IgD-negative memory B cell (primary cell): Measurements from ENCODE around the gene NECTIN3. TPM values are rescaled to one million over a fixed set of nuclear protein-coding genes. Genes with fewer than 3 reads are reported as not detected.
A peak's percentile ranks its signal among the peaks of the same experiment; 100 is the strongest.

ENCODE experiments used
- H3K27ac Mint-ChIP-seq, 3 donors: one replicate each; pipeline ENCODE4 v1.8.0; 2020 to 2022; ENCODE audit warnings: mild to moderate bottlenecking in 3 of 3, mixed read lengths in 3 of 3, moderate library complexity in 1 of 3
- H3K27me3 Mint-ChIP-seq: one replicate; pipeline ENCODE4 v1.8.0; 2021; ENCODE audit warnings: mixed read lengths
- H3K36me3 Mint-ChIP-seq: one replicate; pipeline ENCODE4 v1.8.0; 2020; ENCODE audit warnings: mild to moderate bottlenecking, mixed read lengths
- H3K4me1 Mint-ChIP-seq, 3 donors: one replicate each; pipeline ENCODE4 v1.8.0; 2020 to 2022; ENCODE audit warnings: mixed read lengths in 3 of 3, mild to moderate bottlenecking in 1 of 3
- H3K4me3 Mint-ChIP-seq, 4 donors: one replicate each; pipeline ENCODE4 v1.8.0; 2020 to 2022; ENCODE audit warnings: mild to moderate bottlenecking in 4 of 4, mixed read lengths in 4 of 4, moderate library complexity in 3 of 4
- H3K9me3 Mint-ChIP-seq, 3 donors: one replicate each; pipeline ENCODE4 v1.8.0; 2020 to 2021; ENCODE audit warnings: mixed read lengths in 3 of 3, mild to moderate bottlenecking in 1 of 3
- polyA plus RNA-seq: library from polyadenylated mRNA; unstranded; fragments of 300-500 nt; fragmentation: Illumina TruSeq; gene quantifications from one replicate; pipeline ENCODE4 v1.2.3, GENCODE V29; 2021

Gene NECTIN3
- polyA plus RNA-seq, 1 donor from 2014 or later: 0.48 TPM

DNA sequence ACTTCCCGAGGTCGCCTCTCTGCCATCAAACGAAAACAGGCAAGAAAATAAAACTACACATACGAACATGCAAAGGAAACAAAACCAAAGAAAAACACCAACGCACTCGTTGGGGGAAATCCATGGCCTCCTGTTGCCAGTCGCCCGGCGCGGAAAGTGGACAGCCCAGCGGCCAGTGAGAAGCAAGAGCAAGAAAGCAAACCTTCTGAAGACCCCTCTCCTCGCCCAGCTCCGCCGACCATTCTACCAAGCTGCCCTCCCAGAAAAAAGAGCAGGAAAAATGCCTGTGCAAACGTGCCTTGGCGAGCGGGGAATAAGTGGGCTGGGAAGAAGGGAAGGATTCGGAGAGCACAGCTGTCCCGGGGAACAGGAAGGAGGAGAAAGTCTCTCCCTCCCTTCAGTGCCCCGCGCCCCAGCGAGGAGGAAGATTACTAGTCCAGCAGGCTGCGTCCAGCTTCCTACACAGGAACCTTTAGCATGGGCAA lies 802 bp upstream of the NECTIN3 start:
- H3K27ac Mint-ChIP-seq: peak overlapping the region in 2 of 3 donors; percentile 40 to 87
- no peaks in the 10 kb centered on the region for H3K36me3 Mint-ChIP-seq
- H3K27me3 Mint-ChIP-seq: peaks cover 41% of the 10 kb centered on the region
- peaks cover 13 to 25% (median 24%) of the 10 kb centered on the region in 3 donors for H3K4me1 Mint-ChIP-seq
- H3K4me3 Mint-ChIP-seq: peak overlapping the region; percentile 83 to 91 (median 90)
- no peaks in the 10 kb centered on the region for H3K9me3 Mint-ChIP-seq

- Mint-ChIP-seq H3K9me3 (no peaks in the 10 kb centered on the region), H3K4me1 (peaks cover 13 to 25% (median 24%) of the 10 kb centered on the region in 3 donors), H3K27me3 (peaks cover 43% of the 10 kb centered on the region), H3K4me3 (peak overlapping the region; percentile 81 to 91 (median 90)), H3K27ac (peak overlapping the region in 1 of 3 donors; percentile 53), H3K36me3 (no peaks in the 10 kb centered on the region)
Measured at GRCh38 chr3:111072031-111072921, 660 bp downstream of the NECTIN3 start.

GRCh38 chr3:111073218-111073617 lies 1.6 kb downstream of the NECTIN3 start:
- no peaks in the 10 kb centered on the region for H3K36me3 Mint-ChIP-seq
- H3K4me3 Mint-ChIP-seq: peak overlapping the region in 3 of 4 donors; percentile 81 to 90 (median 90)
- H3K27ac Mint-ChIP-seq: no peak overlapping the region
- peaks cover 43% of the 10 kb centered on the region for H3K27me3 Mint-ChIP-seq
- H3K9me3 Mint-ChIP-seq: no peaks in the 10 kb centered on the region
- H3K4me1 Mint-ChIP-seq: peaks cover 13 to 25% (median 24%) of the 10 kb centered on the region in 3 donors

- no peak overlapping the region for H3K27ac Mint-ChIP-seq
- peaks cover 31% of the 10 kb centered on the region for H3K27me3 Mint-ChIP-seq
- H3K9me3 Mint-ChIP-seq: no peaks in the 10 kb centered on the region
- peaks cover 8 to 14% (median 12%) of the 10 kb centered on the region in 3 donors for H3K4me1 Mint-ChIP-seq
- no peaks in the 10 kb centered on the region for H3K36me3 Mint-ChIP-seq
- no peak overlapping the region for H3K4me3 Mint-ChIP-seq
Measured at GRCh38 chr3:111076732-111077131, 5.1 kb downstream of the NECTIN3 start.

DNA sequence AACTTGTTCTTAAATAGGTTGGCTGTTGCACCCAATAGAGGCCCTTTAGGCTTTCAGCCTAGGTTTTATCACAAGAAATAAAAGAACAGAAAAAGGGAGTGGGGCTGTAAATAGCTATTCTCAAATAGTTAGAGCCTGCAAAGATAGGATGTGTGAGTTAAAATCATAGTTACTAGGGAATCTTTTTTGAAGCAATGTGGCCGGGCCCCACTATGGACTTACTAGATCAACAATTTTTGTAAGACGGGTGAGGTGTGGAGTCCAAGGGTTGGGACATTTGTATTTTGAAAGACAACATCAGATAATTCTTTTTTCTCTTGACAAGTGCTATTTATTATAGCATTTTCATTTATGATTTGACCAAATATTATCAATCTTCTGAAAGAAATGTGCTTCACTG lies 5.8 kb downstream of the NECTIN3 start:
- H3K4me1 Mint-ChIP-seq: peaks cover 7 to 13% (median 12%) of the 10 kb centered on the region in 3 donors
- H3K27ac Mint-ChIP-seq: no peak overlapping the region
- H3K4me3 Mint-ChIP-seq: no peak overlapping the region
- H3K36me3 Mint-ChIP-seq: no peaks in the 10 kb centered on the region
- H3K9me3 Mint-ChIP-seq: no peaks in the 10 kb centered on the region
- peaks cover 31% of the 10 kb centered on the region for H3K27me3 Mint-ChIP-seq

DNA sequence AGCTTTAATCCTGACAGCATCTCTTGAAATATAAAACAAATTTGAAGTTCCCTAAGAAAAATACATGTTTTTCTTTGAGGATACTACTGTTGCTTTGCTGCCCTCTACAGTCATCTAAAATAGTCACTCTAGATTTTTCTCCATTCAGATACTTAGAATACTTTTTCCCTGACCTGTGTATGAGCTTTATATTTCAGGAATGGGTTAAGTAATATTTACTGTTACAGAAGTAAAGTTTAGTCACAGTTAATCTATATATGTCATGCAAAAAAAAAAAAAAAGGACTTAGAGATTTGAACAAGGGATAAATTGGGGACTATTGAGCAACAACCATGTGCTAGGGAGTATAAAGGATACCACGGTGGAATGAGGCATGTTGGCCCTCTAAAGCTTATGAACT lies 8.8 kb downstream of the NECTIN3 start:
- Mint-ChIP-seq H3K36me3 (no peaks in the 10 kb centered on the region), H3K4me3 (no peak overlapping the region), H3K9me3 (no peaks in the 10 kb centered on the region), H3K27ac (no peak overlapping the region), H3K27me3 (peaks cover 3% of the 10 kb centered on the region), H3K4me1 (no peaks in the 10 kb centered on the region)

GRCh38 chr3:111081008-111081545 lies 9.5 kb downstream of the NECTIN3 start:
- Mint-ChIP-seq H3K9me3 (no peaks in the 10 kb centered on the region), H3K27me3 (peaks cover 3% of the 10 kb centered on the region), H3K4me1 (no peaks in the 10 kb centered on the region), H3K36me3 (no peaks in the 10 kb centered on the region), H3K27ac (no peak overlapping the region), H3K4me3 (no peak overlapping the region)

GRCh38 chr3:111084911-111085310 lies 13.3 kb downstream of the NECTIN3 start:
- Mint-ChIP-seq H3K27me3 (no peaks in the 10 kb centered on the region), H3K36me3 (no peaks in the 10 kb centered on the region), H3K27ac (no peak overlapping the region), H3K4me1 (no peaks in the 10 kb centered on the region), H3K9me3 (no peaks in the 10 kb centered on the region), H3K4me3 (no peak overlapping the region)

DNA sequence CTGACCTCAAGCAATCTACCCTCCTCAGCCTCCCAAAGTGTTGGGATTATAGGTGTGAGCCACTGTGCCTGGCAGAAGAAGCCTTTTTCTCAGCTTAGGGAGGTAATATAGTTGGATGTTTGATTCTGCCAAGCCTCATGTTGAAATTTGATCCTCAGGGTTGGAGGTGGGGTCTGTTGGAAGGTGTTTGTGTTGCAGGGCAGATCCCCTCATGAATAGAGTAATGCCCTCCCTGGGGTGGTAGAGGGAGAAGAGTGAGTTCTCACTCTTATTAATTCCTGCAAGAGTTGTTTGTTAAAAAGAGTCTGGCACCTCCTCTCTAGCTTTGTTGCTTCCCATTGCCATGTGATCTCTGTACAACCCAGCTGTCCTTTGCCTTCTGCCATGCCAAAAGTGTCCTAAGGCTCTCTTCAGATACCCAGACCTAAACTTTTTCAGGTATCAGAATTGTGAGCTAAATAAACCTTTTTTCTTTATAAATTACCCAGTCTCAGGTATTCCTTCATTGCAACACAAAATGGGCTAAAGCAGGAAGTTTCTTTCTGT lies 16.4 kb downstream of the NECTIN3 start:
- Mint-ChIP-seq H3K27ac (no peak overlapping the region), H3K9me3 (no peaks in the 10 kb centered on the region), H3K27me3 (no peaks in the 10 kb centered on the region), H3K36me3 (no peaks in the 10 kb centered on the region), H3K4me3 (no peak overlapping the region), H3K4me1 (no peaks in the 10 kb centered on the region)

GRCh38 chr3:111096487-111097209 lies 25.0 kb downstream of the NECTIN3 start:
- Mint-ChIP-seq H3K4me1 (no peaks in the 10 kb centered on the region), H3K27ac (no peak overlapping the region), H3K4me3 (no peak overlapping the region), H3K27me3 (no peaks in the 10 kb centered on the region), H3K9me3 (peaks cover 0 to 7% (median 1%) of the 10 kb centered on the region in 3 donors), H3K36me3 (no peaks in the 10 kb centered on the region)

DNA sequence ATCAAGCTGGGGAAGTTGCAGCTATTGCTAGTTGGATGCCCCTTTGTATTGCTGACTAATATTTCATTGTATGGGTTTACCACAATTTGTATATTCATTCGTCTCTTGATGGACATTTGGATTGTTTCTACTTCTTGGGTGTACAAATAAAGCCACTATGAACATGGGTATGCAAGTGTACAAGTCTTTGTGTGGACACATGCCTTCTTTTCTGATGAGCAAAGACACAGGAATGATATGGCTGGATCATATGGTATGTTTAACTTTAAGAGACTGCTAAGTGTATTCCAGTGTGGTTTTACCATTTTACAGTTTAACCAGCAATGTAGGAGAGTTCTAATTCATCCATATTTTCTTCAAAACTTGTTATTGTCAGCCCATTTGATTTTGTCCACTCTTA lies 32.2 kb downstream of the NECTIN3 start:
- no peaks in the 10 kb centered on the region for H3K27me3 Mint-ChIP-seq

GRCh38 chr3:111106993-111107661 lies 35.5 kb downstream of the NECTIN3 start:
- Mint-ChIP-seq H3K27me3 (peaks cover 1% of the 10 kb centered on the region), H3K9me3 (peaks cover 2 to 8% (median 4%) of the 10 kb centered on the region in 3 donors), H3K4me3 (no peak overlapping the region), H3K4me1 (no peaks in the 10 kb centered on the region), H3K27ac (no peak overlapping the region), H3K36me3 (no peaks in the 10 kb centered on the region)

More for the DNA sequence above, 32.2 kb downstream of the NECTIN3 start:
- no peak overlapping the region for H3K27ac Mint-ChIP-seq
- H3K4me1 Mint-ChIP-seq: no peaks in the 10 kb centered on the region
- no peaks in the 10 kb centered on the region for H3K36me3 Mint-ChIP-seq
- no peak overlapping the region for H3K4me3 Mint-ChIP-seq
- H3K9me3 Mint-ChIP-seq: peaks cover 2 to 8% (median 4%) of the 10 kb centered on the region in 3 donors

- Mint-ChIP-seq H3K9me3 (peaks cover 2 to 8% (median 4%) of the 10 kb centered on the region in 3 donors), H3K4me1 (no peaks in the 10 kb centered on the region), H3K27ac (no peak overlapping the region), H3K36me3 (no peaks in the 10 kb centered on the region), H3K4me3 (no peak overlapping the region), H3K27me3 (peaks cover 1% of the 10 kb centered on the region)
Measured at GRCh38 chr3:111107662-111108035, 36.0 kb downstream of the NECTIN3 start.

DNA sequence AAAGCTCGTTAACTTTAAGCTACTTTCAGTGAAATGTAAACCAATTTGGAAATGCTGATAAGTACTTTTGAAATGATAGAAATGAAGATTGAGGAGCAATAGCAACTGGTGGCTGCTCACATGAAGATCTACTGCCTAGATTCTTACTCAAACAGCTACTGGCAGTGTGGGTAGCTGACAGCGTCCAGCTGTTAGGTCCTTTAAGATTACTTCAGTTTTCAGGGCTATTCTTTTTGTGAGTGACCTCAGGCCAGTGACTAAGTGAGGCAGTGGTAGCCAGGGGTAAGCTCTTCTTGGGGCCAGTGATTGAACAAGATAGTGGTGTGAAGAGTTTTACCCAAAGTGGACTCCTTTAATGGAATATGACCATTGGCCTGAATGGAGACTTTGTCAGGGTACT lies 41.3 kb downstream of the NECTIN3 start:
- no peak overlapping the region for H3K27ac Mint-ChIP-seq
- peaks cover 3% of the 10 kb centered on the region for H3K27me3 Mint-ChIP-seq
- no peaks in the 10 kb centered on the region for H3K36me3 Mint-ChIP-seq
- no peaks in the 10 kb centered on the region for H3K9me3 Mint-ChIP-seq
- no peaks in the 10 kb centered on the region for H3K4me1 Mint-ChIP-seq
- no peak overlapping the region for H3K4me3 Mint-ChIP-seq
